ENCODE measurements around the gene ARMCX4. TPM values are rescaled to one million over a fixed set of nuclear protein-coding genes. Genes with fewer than 3 reads are reported as not detected.

ARMCX4 gene
- polyA plus RNA-seq, 3 donors: 2.4 to 16.4 (median 5.3) TPM

Other genes starting within 250 kb of the ARMCX4 start
- under 1 TPM in 2 of 3 donors, not detected in 1; 0.02 to 0.06 TPM for gene TAF7L, start 194.1 kb upstream of the ARMCX4 start, polyA plus RNA-seq
- gene TIMM8A, start 136.7 kb upstream of the ARMCX4 start, polyA plus RNA-seq: 10 to 100 TPM in 1 of 3 donors, 1 to 10 TPM in 2; 4.2 to 11.3 (median 7.4) TPM
- gene BTK, start 99.3 kb upstream of the ARMCX4 start, polyA plus RNA-seq: 1 to 10 TPM; 1.1 to 4.5 (median 3.0) TPM
- gene RPL36A, start 94.4 kb upstream of the ARMCX4 start, polyA plus RNA-seq: 1,000 to 10,000 TPM; 1,715 to 3,463 (median 2,254) TPM
- 10 to 100 TPM; 11.4 to 29.5 (median 15.0) TPM for gene GLA, start 77.5 kb upstream of the ARMCX4 start, polyA plus RNA-seq
- 10 to 100 TPM; 27.1 to 60.3 (median 56.6) TPM for gene HNRNPH2, start 77.2 kb upstream of the ARMCX4 start, polyA plus RNA-seq
- gene ARMCX1, start 65.1 kb downstream of the ARMCX4 start, polyA plus RNA-seq: 10 to 100 TPM in 2 of 3 donors, 1 to 10 TPM in 1; 7.6 to 32.4 (median 12.3) TPM
- gene ARMCX6, start 132.5 kb downstream of the ARMCX4 start, polyA plus RNA-seq: 10 to 100 TPM; 22.0 to 35.8 (median 34.4) TPM
- gene ARMCX3, start 137.7 kb downstream of the ARMCX4 start, polyA plus RNA-seq: 10 to 100 TPM; 30.9 to 50.6 (median 49.8) TPM
- gene ARMCX2, start 174.4 kb downstream of the ARMCX4 start, polyA plus RNA-seq: 10 to 100 TPM in 1 of 3 donors, 1 to 10 TPM in 2; 8.4 to 11.9 (median 9.8) TPM

Data from adipose tissue (tissue), 3 donors.